GM21367 (cell line): ENCODE data around the gene PKN2.

ENCODE experiments used
- ATAC-seq: cut with Tn5 transposase; IDR thresholded peaks from one replicate; pipeline ENCODE4 v1.9.1; 2021; ENCODE audit not compliant: unreplicated experiment

PKN2 gene

DNA sequence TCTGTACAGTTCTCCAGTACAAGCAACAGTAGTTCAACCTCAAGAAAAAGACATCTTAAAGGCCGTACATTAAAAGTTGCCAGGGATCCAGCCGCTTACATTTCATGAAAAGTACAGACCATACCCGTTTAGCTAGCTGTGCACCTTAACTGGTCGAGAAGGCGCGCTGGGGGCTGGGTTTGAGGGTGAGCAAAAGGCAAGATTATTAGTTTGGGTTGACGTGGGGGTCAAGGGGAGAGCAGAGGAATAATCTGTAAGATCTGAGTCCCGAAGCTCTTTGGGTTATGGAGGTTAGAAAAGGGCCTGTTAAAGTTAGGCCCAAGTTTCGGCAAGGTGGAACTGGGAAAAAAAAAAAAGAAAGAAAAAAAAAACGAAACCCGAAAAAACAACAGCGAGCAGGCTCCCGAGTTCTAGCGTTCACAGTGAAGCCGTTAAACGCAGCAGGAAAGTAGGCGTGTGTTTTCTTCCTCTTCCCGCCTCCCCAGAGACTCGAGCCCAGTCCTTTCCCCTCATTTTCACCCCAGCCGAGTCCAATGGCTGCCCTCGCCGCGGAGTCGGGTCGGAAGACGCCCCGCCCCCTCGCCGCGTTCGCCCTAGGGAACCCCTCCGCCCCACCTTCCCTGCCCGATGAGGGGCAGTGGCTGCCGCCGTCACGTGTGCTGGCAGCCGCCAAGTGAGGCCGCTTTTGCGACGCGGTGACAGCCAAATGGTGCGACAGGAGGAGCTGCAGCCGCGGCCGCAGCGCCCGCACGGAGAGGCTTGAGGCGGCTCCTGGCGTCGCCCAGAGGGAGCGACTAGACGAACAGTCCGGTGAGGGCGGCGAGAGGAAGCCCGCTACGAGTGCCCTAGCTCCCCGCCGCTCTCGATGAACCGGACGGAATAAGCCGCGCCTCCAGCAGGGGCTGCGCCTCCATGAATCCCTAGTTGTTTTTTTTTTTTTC lies at the start of gene PKN2:
Gene PKN2 (plus strand): TSS at position 733 of the 941 bp plus-strand sequence. CDS start 308 bp downstream, outside the sequence.
- ATAC-seq = peak; percentile 89

DNA sequence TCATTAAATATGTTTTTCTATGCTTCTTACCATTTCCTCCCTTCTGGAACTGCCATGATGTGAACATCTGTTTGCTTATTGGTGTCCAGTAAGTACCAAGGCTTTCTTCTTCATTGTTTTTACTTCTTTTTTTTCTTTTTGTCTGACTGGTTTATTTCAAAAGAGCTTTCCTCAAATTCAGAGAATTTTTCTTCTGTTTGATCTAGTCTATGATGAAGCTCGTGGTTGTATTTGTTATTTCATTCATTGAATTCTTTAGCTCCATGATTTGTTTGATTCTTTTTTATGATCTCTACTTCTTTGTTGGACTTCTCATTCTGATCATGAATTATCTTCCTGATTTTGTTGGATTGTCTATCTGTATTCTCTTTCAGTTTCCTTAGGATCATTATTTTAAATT lies 49.5 kb upstream of the PKN2 start:
- no peak for ATAC-seq

DNA sequence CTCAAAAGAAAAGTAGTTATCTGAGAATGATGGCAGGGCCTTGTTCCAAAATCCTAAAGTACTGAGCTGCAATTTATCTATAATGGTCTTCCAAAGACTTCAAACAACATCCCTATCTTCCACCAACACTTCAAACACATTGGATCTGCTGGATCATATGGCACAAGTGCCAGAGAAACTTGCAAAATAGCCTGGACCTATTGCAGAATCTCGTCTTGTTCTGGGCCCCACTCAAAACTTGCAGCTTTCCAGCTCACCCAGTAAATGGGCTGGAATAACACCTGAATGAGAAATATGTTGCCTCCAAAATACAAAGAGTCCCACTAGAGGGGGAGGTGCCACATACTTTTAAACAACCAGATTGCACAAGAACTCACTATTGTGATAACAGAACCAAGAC lies 44.0 kb upstream of the PKN2 start:
- ATAC-seq = no peak

DNA sequence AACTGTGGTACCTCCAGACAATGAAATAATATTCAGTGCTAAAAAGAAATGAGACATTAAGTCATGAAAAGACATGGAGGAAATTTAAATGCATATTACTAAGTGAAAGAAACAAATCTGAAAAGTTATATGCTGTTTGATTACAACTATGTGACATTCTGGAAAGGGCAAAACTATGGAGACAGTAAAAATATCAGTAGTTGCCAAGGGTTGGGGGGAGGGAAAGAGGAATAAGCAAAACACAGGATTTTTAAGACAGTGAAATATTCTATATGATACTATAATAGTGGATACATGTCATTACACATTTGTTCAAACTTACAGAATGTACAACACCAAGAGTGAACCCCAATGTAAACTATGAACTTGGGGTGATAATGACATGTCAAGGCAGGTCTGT lies 38.2 kb upstream of the PKN2 start:
- ATAC-seq = no peak

DNA sequence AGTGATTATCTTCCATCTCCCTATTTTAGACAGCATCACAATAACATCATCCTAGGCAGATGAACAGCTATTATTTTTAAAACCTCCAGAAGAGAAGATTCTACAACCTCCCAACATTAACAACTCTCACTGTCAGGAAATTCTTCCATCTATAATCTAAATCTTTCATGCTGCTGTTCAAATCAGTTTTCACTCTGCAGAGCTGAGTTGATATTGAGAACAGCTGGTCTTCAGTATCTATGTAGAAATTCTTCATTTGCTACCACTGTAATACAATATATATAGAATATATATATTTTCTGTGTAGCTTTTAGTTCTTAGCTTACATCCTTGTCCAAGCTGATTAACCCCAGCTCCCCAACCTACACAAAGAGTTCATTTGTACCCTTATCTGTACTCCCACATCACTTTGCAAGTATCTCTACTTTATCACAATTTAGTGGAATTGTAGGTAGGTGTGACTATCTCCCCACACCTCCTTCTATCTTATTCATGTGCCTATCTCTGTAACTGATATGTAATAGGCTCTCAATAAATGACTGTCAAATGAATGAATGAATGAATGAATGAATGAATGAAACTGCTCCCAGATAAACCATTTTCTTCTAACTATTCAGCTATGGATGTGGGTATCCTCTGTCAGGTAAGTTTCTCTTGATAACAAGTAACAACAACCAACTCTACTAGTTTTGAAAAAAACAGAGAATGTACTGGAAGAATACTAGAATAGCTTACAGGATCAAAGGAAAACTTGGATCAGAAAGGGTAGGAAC lies 37.4 kb upstream of the PKN2 start:
- no peak for ATAC-seq

GRCh38 chr1:88647249-88647645 lies 36.8 kb upstream of the PKN2 start:
- ATAC-seq = no peak

DNA sequence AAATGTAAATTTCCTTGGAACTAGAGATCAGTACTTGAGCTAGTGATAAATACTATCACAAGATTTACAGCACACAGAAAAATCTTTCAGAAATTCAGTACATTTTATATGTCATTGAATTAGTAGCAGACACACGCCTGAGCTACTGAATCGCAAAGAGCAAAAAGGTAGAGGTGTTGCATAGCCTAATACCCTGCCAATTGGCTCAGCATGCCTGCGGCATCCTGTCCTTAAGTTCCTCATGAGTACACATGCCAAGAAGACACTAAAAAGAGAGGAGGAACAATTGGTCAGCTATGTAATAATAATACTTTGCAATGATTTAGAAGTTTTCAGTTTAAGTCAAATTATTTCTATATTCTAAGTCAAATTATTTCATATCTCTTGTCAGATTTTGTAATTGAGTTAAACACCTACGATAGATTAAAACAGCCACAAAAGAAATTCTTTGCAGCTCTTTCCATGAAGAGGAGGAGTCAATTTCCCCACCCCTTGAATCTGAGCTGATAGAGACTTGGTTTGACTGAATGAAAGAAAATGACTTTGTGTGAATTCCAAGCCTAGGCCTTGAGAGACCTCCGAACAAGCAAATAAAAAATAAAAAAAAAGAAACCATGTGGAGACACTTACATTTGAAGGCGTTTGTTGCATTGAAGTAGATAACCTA lies 36.2 kb upstream of the PKN2 start:
- ATAC-seq = no peak

DNA sequence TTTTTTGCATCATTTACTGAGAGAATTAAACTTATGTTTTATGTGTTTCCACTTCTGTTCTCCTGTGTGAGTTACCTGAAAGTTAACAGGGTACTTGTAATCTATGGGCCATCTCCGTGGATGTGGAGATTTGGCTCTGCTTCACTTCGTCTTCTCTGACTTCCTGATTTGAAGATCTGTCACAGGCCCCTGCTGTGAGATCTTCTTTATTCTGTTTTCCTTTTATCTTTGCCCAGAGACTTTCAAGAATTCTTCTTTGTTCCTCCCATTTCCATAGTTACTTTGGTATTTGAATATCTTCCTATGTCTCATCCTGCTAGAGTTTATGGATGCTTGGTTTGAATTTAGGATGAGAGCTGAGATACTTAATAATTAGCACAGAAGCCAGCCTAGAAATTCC lies 35.4 kb upstream of the PKN2 start:
- no peak for ATAC-seq

GRCh38 chr1:88649932-88650331 lies 34.1 kb upstream of the PKN2 start:
- ATAC-seq = no peak

- ATAC-seq = no peak
Measured at GRCh38 chr1:88650676-88651418, 33.2 kb upstream of the PKN2 start.

DNA sequence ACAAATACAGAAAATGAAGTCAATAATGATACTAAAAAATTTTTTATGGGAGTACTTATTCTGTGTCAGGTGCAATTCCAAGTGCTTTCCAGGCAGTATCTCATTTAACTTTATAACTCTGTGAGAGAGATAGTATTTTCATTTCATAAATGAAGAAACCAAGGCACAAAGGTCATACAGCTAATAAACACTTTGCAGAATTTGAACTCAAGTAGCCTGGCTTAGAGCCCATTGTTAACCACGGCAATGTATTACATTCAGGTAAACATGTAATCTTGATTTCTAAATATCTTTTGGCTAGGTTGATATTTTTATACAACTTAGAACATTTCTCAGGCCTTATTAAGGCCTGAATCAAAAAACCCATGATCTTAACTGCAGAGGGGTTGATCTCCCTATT lies 28.9 kb upstream of the PKN2 start:
- ATAC-seq = no peak

DNA sequence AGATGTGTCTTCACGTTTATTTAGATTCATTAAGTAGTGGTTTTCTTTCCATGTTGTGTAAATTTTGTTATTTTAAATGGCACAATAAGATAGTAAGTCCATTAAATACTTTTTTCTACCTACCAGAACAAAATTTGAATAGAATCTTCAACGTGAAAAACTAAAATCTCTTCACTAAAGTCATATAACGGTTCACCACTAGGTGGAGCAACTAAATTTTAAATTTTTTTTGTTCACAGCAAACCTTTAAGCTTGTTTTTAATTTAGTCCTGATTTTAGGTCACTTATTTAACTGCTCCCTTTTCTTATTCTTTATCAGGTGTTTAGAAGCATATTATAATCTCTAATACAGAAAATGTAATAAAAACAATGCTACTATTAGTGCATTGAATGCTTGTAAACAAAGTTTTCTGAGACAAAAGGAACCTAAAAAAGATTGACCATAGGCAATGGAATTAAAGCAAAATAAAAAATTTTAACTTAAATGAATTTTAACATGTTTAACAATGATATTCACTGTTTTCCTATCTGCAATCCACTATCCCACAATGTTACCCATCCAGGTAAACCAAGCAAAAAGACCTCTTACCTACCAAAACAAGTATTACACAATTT lies 28.3 kb upstream of the PKN2 start:
- ATAC-seq = no peak

DNA sequence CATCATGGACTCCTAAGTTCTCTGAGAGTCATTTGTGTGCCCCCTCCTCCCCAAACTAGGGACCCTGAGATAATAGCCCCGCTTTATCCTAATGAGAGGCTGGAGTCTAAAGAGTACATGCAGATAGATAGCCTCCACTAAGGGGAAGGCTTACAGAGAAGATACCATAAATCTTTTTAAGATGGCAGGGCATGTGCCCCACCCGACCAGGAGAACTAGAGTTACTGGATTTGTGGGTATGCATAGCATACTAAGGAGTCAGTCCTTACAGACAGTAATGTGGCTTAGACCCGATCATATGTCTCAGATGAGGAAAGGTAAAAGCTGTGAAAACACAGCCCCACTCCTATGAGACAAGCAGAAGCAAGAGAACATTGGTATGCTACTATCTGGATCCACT lies 25.7 kb upstream of the PKN2 start:
- ATAC-seq = no peak

- no peak for ATAC-seq
Measured at GRCh38 chr1:88659552-88659951, 24.5 kb upstream of the PKN2 start.

GRCh38 chr1:88661188-88661587 lies 22.9 kb upstream of the PKN2 start:
- ATAC-seq = no peak

DNA sequence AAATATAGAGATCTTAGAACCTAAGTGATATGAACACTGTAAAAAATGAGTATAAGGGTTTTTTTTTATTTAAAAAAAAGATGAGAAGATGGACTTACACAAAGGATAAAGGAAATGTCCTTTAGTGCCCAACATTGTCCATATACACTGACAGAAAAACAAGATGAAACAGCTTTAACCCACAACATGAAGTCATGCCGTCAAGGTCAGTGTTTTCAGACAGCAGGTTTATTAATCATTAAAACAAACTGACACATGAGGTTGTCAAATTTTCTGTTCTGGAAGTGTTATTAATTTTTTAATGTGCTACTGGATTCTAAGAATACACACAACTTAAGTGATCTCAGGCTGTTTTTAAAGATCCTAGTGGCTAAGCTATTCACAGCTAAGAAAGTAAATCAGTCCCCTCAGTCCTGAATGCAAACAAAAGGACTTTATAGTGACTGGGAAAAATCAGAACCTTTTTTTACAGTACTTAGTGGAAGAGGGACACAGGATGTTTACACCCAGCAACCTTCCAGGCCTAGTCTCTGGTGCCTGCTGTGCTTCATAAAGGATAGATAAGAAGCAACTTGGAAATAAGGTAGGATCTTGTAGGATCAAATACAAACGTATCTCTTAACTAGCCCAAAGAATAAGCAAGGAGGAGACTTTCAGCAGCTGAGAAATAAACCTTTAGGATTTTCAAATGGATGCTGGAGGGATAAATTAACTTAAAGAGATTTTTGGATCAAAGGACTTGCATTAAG lies 21.9 kb upstream of the PKN2 start:
- ATAC-seq = no peak

- ATAC-seq = no peak
Measured at GRCh38 chr1:88662723-88663122, 21.4 kb upstream of the PKN2 start.

DNA sequence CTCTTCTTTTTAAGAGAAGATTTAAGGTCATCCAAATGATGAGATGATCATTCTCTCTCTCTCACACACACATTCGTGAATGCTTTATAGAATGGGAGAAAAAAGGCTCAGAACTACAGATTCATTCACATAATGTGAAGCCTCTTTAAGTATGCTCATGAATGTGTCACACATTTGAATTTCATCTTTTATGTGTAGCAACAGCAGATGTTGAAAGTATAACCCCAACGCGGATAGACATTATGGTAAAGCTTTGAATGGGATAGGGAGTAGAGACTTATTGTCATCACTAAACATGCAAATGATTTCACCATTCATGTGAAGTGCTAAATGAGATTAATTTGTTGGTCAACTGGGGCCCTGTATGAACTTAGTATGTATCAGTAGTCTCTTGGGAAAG lies 15.7 kb upstream of the PKN2 start:
- no peak for ATAC-seq

DNA sequence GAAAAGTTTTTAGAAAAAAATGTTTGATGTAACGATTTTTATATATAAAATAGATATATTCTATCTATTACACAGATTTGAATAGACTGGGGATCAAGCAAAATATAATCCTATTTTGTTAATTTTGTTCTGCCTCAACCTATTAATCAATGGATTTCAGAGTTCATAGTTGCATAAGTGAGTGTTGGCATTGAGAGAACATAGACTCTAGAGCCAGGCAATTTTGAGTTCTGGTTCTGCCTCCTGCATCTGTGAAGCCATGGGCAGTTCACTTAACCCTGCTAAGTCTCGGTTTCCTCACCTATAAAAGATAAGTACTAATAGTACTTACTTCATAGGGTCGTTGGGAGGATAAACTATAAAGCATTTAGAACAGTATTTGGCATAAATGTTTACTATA lies 13.6 kb upstream of the PKN2 start:
- ATAC-seq = no peak

- ATAC-seq = no peak
Measured at GRCh38 chr1:88673446-88673845, 10.6 kb upstream of the PKN2 start.
